GM20431 (cell line): ENCODE data around the gene A3GALT2.

Source experiments
- in situ Hi-C: fragments of 300-500 bp; cut with MseI, MboI; formaldehyde crosslinking; loops from one replicate; pipeline ENCODE4 v1.15.0; 2020; ENCODE audit warnings: low sequenced_read_pairs; ENCODE audit not compliant: unreplicated experiment

A3GALT2 gene

GRCh38 chr1:33296824-33297223 lies 24.1 kb downstream of the A3GALT2 start:
- in situ Hi-C loops, result loop anchor here (25.0 kb wide), 1 partner anchor 165 kb away; the partner anchor contains the start of gene ZSCAN20

GRCh38 chr1:33296082-33296458 lies 24.8 kb downstream of the A3GALT2 start:
- in situ Hi-C loops, result loop anchor here (25.0 kb wide), 1 partner anchor 166 kb away; the partner anchor contains the start of gene ZSCAN20

- in situ Hi-C loops, result loop anchor here (25.0 kb wide), 1 partner anchor 167 kb away; the partner anchor contains the start of gene ZSCAN20
These were observed 25.3 kb downstream of the A3GALT2 start for GRCh38 chr1:33295450-33296081.

- in situ Hi-C loops, result loop anchor here (25.0 kb wide), 1 partner anchor 167 kb away; the partner anchor contains the start of gene ZSCAN20
These were observed 25.9 kb downstream of the A3GALT2 start for GRCh38 chr1:33295023-33295422.

- in situ Hi-C loops, result loop anchor here (25.0 kb wide), 1 partner anchor 168 kb away; the partner anchor contains the start of gene ZSCAN20
These were observed 26.6 kb downstream of the A3GALT2 start for GRCh38 chr1:33294071-33295010.

GRCh38 chr1:33292726-33293340 lies 28.1 kb downstream of the A3GALT2 start:
- in situ Hi-C loops, result loop anchor here (25.0 kb wide), 1 partner anchor 169 kb away; the partner anchor contains the start of gene ZSCAN20

- in situ Hi-C loops, result loop anchor here (25.0 kb wide), 1 partner anchor 172 kb away; the partner anchor contains the start of gene ZSCAN20
These were observed 30.3 kb downstream of the A3GALT2 start for GRCh38 chr1:33290615-33291014.

- in situ Hi-C loops, result loop anchor here (25.0 kb wide), 1 partner anchor 172 kb away; the partner anchor contains the start of gene ZSCAN20
These were observed 31.1 kb downstream of the A3GALT2 start for GRCh38 chr1:33289858-33290154.

GRCh38 chr1:33288976-33289857 lies 31.7 kb downstream of the A3GALT2 start:
- in situ Hi-C loops, result loop anchor here (25.0 kb wide), 1 partner anchor 173 kb away; the partner anchor contains the start of gene ZSCAN20

- in situ Hi-C loops, result loop anchor here (25.0 kb wide), 1 partner anchor 175 kb away; the partner anchor contains the start of gene ZSCAN20
These were observed 33.6 kb downstream of the A3GALT2 start for GRCh38 chr1:33287317-33287716.

- in situ Hi-C loops, result loop anchor here (25.0 kb wide), 1 partner anchor 176 kb away; the partner anchor contains the start of gene ZSCAN20
These were observed 34.3 kb downstream of the A3GALT2 start for GRCh38 chr1:33286451-33287185.

GRCh38 chr1:33284049-33284448 lies 36.8 kb downstream of the A3GALT2 start:
- in situ Hi-C loops, result loop anchor here (25.0 kb wide), 1 partner anchor 178 kb away; the partner anchor contains the start of gene ZSCAN20

GRCh38 chr1:33282791-33283190 lies 38.1 kb downstream of the A3GALT2 start:
- in situ Hi-C loops, result loop anchor here (25.0 kb wide), 1 partner anchor 180 kb away; the partner anchor contains the start of gene ZSCAN20

GRCh38 chr1:33281554-33282303 lies 39.2 kb downstream of the A3GALT2 start:
- in situ Hi-C loops, result loop anchor here (25.0 kb wide), 1 partner anchor 181 kb away; the partner anchor contains the start of gene ZSCAN20

GRCh38 chr1:33280091-33280661 lies 40.7 kb downstream of the A3GALT2 start:
- in situ Hi-C loops, result loop anchor here (25.0 kb wide), 1 partner anchor 182 kb away; the partner anchor contains the start of gene ZSCAN20

GRCh38 chr1:33277488-33278084 lies 43.3 kb downstream of the A3GALT2 start:
- in situ Hi-C loops, result loop anchor here (25.0 kb wide), 1 partner anchor 185 kb away; the partner anchor contains the start of gene ZSCAN20
